Suprapubic skin (tissue), 3 donors: Measurements from ENCODE around the gene FKBP5.

Experiments used
- CTCF ChIP-seq, 2 donors: fragments of 200-600 bp in 1 of 2; fragments of 450-650 bp in 1 of 2; sonication (generic) in 1 of 2; IDR thresholded peaks; one replicate each; pipeline ENCODE4 v1.5.1; 2016 to 2019; ENCODE audit warnings: antibody characterized with exemption in 2 of 2, mild to moderate bottlenecking in 1 of 2, moderate library complexity in 1 of 2
- EP300 ChIP-seq: sonication (generic); formaldehyde crosslinking; IDR thresholded peaks from one replicate; pipeline ENCODE4 v1.6.1; 2017; ENCODE audit warnings: antibody characterized with exemption
- POLR2A ChIP-seq, 2 donors: fragments of 450-650 bp; IDR thresholded peaks; one replicate each; pipeline ENCODE4 v1.6.1; 2017; ENCODE audit warnings: antibody characterized with exemption in 2 of 2, mild to moderate bottlenecking in 2 of 2, moderate library complexity in 2 of 2

- TF ChIP-seq CTCF (IDR thresholded peaks at IDR 0.05) (no peak), EP300 (no peak), POLR2A (IDR thresholded peaks at IDR 0.05) (no peak)
Observed at GRCh38 chr6:35638679-35639078, 50.0 kb downstream of the FKBP5 start.
